ENCODE measurements around the gene BPHL.

GRCh38 chr6:3196770-3197169 is 78.3 kb downstream of the BPHL start:
- TF ChIP-seq POLR2AphosphoS5 (IDR thresholded peaks at IDR 0.05): no peak
- no peak for TF ChIP-seq CTCF (IDR thresholded peaks at IDR 0.05)
- TF ChIP-seq POLR2A (IDR thresholded peaks at IDR 0.05): no peak

Data from prostate gland (tissue), 2 donors.